SH-SY5Y (cell line): ENCODE measurements around the gene ACIN1.

ENCODE experiments used
- GATA2 ChIP-seq: IDR thresholded peaks from 2 replicates; pipeline ENCODE4 v1.6.1; 2011; ENCODE audit warnings: mild to moderate bottlenecking, low read depth, low read length
- GATA3 ChIP-seq: IDR thresholded peaks from 2 replicates; pipeline ENCODE4 v1.6.1; 2011; ENCODE audit warnings: low read depth, mild to moderate bottlenecking, low read length, moderate library complexity

- no peak for TF ChIP-seq GATA2
- no peak for TF ChIP-seq GATA3
These were observed 45.9 kb downstream of the ACIN1 start for GRCh38 chr14:23049011-23049410.
